ENCODE results near the gene OTUB2.

GRCh38 chr14:94077823-94078222 is 51.7 kb downstream of the OTUB2 start:
- TF ChIP-seq CTCF (IDR thresholded peaks at IDR 0.05): no peak
- no peak for TF ChIP-seq POLR2A (IDR thresholded peaks at IDR 0.05)
- TF ChIP-seq POLR2AphosphoS5 (IDR thresholded peaks at IDR 0.05): no peak
- TF ChIP-seq EP300 (IDR thresholded peaks at IDR 0.05): no peak
